MCF 10A (cell line): ENCODE data around the gene MST1. TPM values are rescaled to one million over a fixed set of nuclear protein-coding genes. Genes with fewer than 3 reads are reported as not detected.

ENCODE experiments used
- Bru-seq: library from RNA; stranded (reverse); fragments of 400-500 nt; gene quantifications from one replicate; lab custom pipeline; 2021; lab: Mats Ljungman, UMichigan
- BruChase-seq, 2 experiments: library from RNA; stranded (reverse); fragments of 400-500 nt; gene quantifications; one replicate each; lab custom pipeline; 2021; lab: Mats Ljungman, UMichigan
- BruUV-seq: library from RNA; stranded (reverse); fragments of 400-500 nt; replicated peaks from 2 replicates; lab custom pipeline; 2021; lab: Mats Ljungman, UMichigan
- CTCF ChIA-PET: fragments of 300-600 bp; sonication (Branson Sonifier 250); formaldehyde crosslinking; extraction: SDS; loops from one replicate; lab custom pipeline; 2021; ENCODE audit warnings: antibody characterized with exemption, inconsistent platforms; lab: Yijun Ruan, JAX
- POLR2A ChIA-PET: fragments of 300-600, 350-650 bp; sonication (Branson Sonifier 250); formaldehyde crosslinking; extraction: SDS; loops from one replicate; lab custom pipeline; 2020; ENCODE audit warnings: antibody characterized with exemption, inconsistent platforms; lab: Yijun Ruan, JAX
- DNase-seq: peaks from one replicate; pipeline ENCODE4 v3.0.0-alpha.2; 2018; ENCODE audit not compliant: unreplicated experiment
- H3K27ac Mint-ChIP-seq: one replicate; pipeline ENCODE4 v1.8.0; 2022; ENCODE audit warnings: mild to moderate bottlenecking, low read depth, mixed read lengths; ENCODE audit not compliant: unreplicated experiment
- H3K27me3 Mint-ChIP-seq: one replicate; pipeline ENCODE4 v1.8.0; 2022; ENCODE audit warnings: mixed read lengths; ENCODE audit not compliant: insufficient read depth, unreplicated experiment
- H3K36me3 Mint-ChIP-seq: one replicate; pipeline ENCODE4 v1.8.0; 2022; ENCODE audit warnings: mild to moderate bottlenecking, moderate library complexity, mixed read lengths; ENCODE audit not compliant: insufficient read depth, unreplicated experiment
- H3K4me1 Mint-ChIP-seq: one replicate; pipeline ENCODE4 v1.8.0; 2022; ENCODE audit warnings: mixed read lengths; ENCODE audit not compliant: insufficient read depth, unreplicated experiment
- H3K4me3 Mint-ChIP-seq: one replicate; pipeline ENCODE4 v1.8.0; 2022; ENCODE audit warnings: mild to moderate bottlenecking, moderate library complexity, mixed read lengths; ENCODE audit not compliant: unreplicated experiment
- H3K9me3 Mint-ChIP-seq: one replicate; pipeline ENCODE4 v1.8.0; 2022; ENCODE audit warnings: mixed read lengths; ENCODE audit not compliant: unreplicated experiment
- CTCF ChIP-seq: fragments of 200-600 bp; IDR thresholded peaks from one replicate; pipeline ENCODE4 v1.8.0; 2022; ENCODE audit warnings: antibody characterized with exemption, mild to moderate bottlenecking; ENCODE audit not compliant: unreplicated experiment
- intact Hi-C: fragments of 100-400 bp; cut with micrococcal nuclease; formaldehyde crosslinking; loops from 2 replicates; pipeline ENCODE4 v1.14.1; 2022
- long read RNA-seq: library from polyadenylated mRNA; stranded (forward); transcript quantifications from one replicate; pipeline ENCODE4 v2.0.0, GENCODE V29; 2022
- total RNA-seq: library from RNA; stranded (reverse); gene quantifications from 2 replicates; pipeline ENCODE4 v1.2.3, GENCODE V29; 2022

Gene MST1
- total RNA-seq: 16.3 and 18.2 TPM in 2 replicates
- Bru-seq, nascent RNA: percentile 40 among the genes with signal in this experiment
- percentile 52 among the genes with signal in this experiment for BruChase-seq, experiment 1, labeled RNA remaining after a 6-hour chase
- BruChase-seq, experiment 2, labeled RNA remaining after a 2-hour chase: percentile 40 among the genes with signal in this experiment
- long read RNA-seq, partial matches to known transcripts: 0 of 1 reads
- long read RNA-seq, other reads (novel, unspliced or antisense): 1 of 1 reads

- no peaks in the 10 kb centered on the region for H3K9me3 Mint-ChIP-seq
- H3K4me1 Mint-ChIP-seq: peaks cover 16% of the 10 kb centered on the region
- TF ChIP-seq CTCF: peak; percentile 14
- TSS peak; percentile 85 for BruUV-seq
- ChIA-PET CTCF (interaction anchor here (0.7 kb wide), 1 partner anchor 9 kb away, joined by 3 read pairs; no protein-coding TSS in a partner anchor), POLR2A (interaction anchor here (0.8 to 1.3 kb wide), 4 partner anchors 9 to 150 kb away, joined by 4 to 8 read pairs (median 4); no protein-coding TSS in a partner anchor)
- no peaks in the 10 kb centered on the region for H3K27me3 Mint-ChIP-seq
- H3K4me3 Mint-ChIP-seq: peak within 1 kb of the TSS; percentile 85
- peak; percentile 88 for DNase-seq
- H3K27ac Mint-ChIP-seq: peak within 1 kb of the TSS; percentile 86
- H3K36me3 Mint-ChIP-seq: peaks cover 15% of the 10 kb centered on the region
- intact Hi-C loops: no loop called here
Measured at GRCh38 chr3:49689046-49689907, at the start of gene MST1, which contains the start of gene RNF123. Gene MST1 (minus strand): TSS chr3:49689474. CDS start chr3:49688691, 783 bp downstream. Gene RNF123 (plus strand): TSS chr3:49689557. CDS start chr3:49691166, 1,609 bp downstream.

- intact Hi-C loops: no loop called here
- peaks cover 4% of the 10 kb centered on the region for H3K4me1 Mint-ChIP-seq
- H3K36me3 Mint-ChIP-seq: peaks cover 77% of the 10 kb centered on the region
- no peak for TF ChIP-seq CTCF
- BruUV-seq: no TSS peak
- ChIA-PET POLR2A (no interaction called here), CTCF (interaction anchor here (0.6 to 1.6 kb wide), 2 partner anchors 84 to 101 kb away, joined by 3 read pairs; no protein-coding TSS in a partner anchor)
- H3K27me3 Mint-ChIP-seq: no peaks in the 10 kb centered on the region
- no peaks in the 10 kb centered on the region for H3K9me3 Mint-ChIP-seq
- no peak overlapping the region for H3K4me3 Mint-ChIP-seq
- H3K27ac Mint-ChIP-seq: no peak overlapping the region
- no peak for DNase-seq
Measured at GRCh38 chr3:49738067-49738713, 48.9 kb upstream of the MST1 start.

- Mint-ChIP-seq H3K36me3 (peaks cover 82% of the 10 kb centered on the region), H3K4me1 (peaks cover 6% of the 10 kb centered on the region), H3K9me3 (no peaks in the 10 kb centered on the region), H3K4me3 (no peak overlapping the region), H3K27me3 (no peaks in the 10 kb centered on the region), H3K27ac (no peak overlapping the region)
- TF ChIP-seq CTCF: no peak
- no peak for DNase-seq
- intact Hi-C loops: no loop called here
- ChIA-PET CTCF (interaction anchor here (0.6 to 1.0 kb wide), 2 partner anchors 12 to 104 kb away, joined by 3 to 4 read pairs; no protein-coding TSS in a partner anchor), POLR2A (interaction anchor here (1.2 to 3.0 kb wide), 3 partner anchors 10 to 35 kb away, joined by 3 to 12 read pairs (median 3); partner anchors contain the start of gene GMPPB)
- BruUV-seq: no TSS peak
Measured at GRCh38 chr3:49734752-49735151, 45.5 kb upstream of the MST1 start.
